Cardiac muscle cell (in vitro differentiated cells and primary cell): ENCODE data around the gene RBP3. TPM values are rescaled to one million over a fixed set of nuclear protein-coding genes. Genes with fewer than 3 reads are reported as not detected.
A peak's percentile ranks its signal among the peaks of the same experiment; 100 is the strongest.

Experiments used
- DNase-seq, 2 donors: peaks; one replicate each; pipeline versions ENCODE4 v3.0.0 to v3.0.0-alpha.2; 2010 to 2017; ENCODE audit warnings: low read depth in 1 of 2, low spot score in 1 of 2
- H3K27ac ChIP-seq: fragments of 200-600 bp; sonication (generic); 2 replicates; pipeline ENCODE4 v1.5.1; 2016
- H3K27me3 ChIP-seq: fragments of 200-600 bp; sonication (generic); 2 replicates; pipeline ENCODE4 v1.6.0; 2016; ENCODE audit warnings: control low read depth
- H3K36me3 ChIP-seq: fragments of 200-600 bp; sonication (generic); 2 replicates; pipeline ENCODE4 v1.5.1; 2016; ENCODE audit warnings: control low read depth
- H3K4me1 ChIP-seq: fragments of 200-600 bp; sonication (generic); 2 replicates; pipeline ENCODE4 v1.8.1; 2017; ENCODE audit warnings: low read depth, mild to moderate bottlenecking, mixed run types
- H3K4me3 ChIP-seq: fragments of 200-600 bp; sonication (generic); 2 replicates; pipeline ENCODE4 v1.5.1; 2016; ENCODE audit warnings: mild to moderate bottlenecking
- H3K9me3 ChIP-seq: fragments of 200-600 bp; sonication (generic); 2 replicates; pipeline ENCODE4 v1.5.1; 2017; ENCODE audit warnings: low read depth, mild to moderate bottlenecking, control low read depth
- CTCF ChIP-seq: IDR thresholded peaks from 2 replicates; pipeline ENCODE4 v1.5.1; 2012; ENCODE audit warnings: low read depth, mild to moderate bottlenecking, low read length
- polyA plus RNA-seq: library from polyadenylated mRNA; unstranded; fragments of >200 nt; fragmentation: Nextera tagmentation; extraction: Ambion mirVana; gene quantifications from 2 replicates; pipeline ENCODE4 v1.2.1, GENCODE V29; 2016
- total RNA-seq: library from RNA; depleted of rRNA; stranded (reverse); fragments of >200 nt; gene quantifications from 2 replicates; pipeline ENCODE4 v1.2.3, GENCODE V29; 2016

RBP3 gene
- total and polyA plus RNA-seq, 2 experiments from 2014 or later = not detected

DNA sequence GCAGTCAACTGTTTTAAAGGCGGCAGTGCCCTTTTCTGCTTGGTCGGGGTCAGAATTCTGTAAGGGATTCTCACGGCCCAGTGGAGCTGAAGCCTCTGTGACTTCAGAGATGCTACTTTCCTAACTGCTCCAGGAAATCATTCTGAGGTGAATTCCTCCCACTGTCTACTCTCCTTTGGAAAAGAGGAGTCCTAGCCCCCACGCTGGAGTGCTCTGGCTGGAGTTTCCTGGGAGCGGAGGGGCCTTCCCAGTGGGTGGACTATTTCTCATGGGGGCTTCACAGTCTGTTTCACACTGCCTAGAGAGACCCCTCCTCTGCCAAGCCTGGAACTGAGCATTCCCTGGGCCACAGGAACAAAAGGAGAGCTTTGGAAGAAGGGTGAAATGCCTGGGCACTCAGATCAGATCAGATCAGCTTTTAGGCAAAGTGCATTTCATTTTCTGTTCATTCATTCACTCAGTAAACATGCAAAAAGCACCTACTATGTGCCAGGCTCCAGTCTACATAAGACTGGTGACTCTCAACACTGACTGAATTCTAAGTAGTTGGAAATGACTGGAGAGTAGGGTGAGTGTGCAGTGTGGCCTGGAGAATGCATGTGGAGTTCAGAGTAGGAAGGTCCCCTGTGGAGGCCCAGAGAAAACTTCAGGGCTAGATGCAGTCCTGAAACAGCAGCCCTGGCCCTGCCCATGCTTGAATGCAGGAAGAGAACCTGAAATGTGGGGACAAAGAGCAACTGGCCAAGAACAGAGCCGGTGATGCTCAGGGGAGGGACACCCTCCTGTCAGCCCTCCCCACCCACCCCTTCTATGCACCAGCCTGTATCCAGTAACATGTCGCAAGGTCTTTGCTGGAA lies 23.7 kb downstream of the RBP3 start:
- TF ChIP-seq CTCF = no peak
- H3K4me3 ChIP-seq = no peak overlapping the region
- H3K4me1 ChIP-seq = no peaks in the 10 kb centered on the region
- H3K27ac ChIP-seq = no peak overlapping the region
- no peak for DNase-seq
- no peaks in the 10 kb centered on the region for H3K9me3 ChIP-seq
- H3K36me3 ChIP-seq = no peaks in the 10 kb centered on the region
- H3K27me3 ChIP-seq = no peaks in the 10 kb centered on the region

DNA sequence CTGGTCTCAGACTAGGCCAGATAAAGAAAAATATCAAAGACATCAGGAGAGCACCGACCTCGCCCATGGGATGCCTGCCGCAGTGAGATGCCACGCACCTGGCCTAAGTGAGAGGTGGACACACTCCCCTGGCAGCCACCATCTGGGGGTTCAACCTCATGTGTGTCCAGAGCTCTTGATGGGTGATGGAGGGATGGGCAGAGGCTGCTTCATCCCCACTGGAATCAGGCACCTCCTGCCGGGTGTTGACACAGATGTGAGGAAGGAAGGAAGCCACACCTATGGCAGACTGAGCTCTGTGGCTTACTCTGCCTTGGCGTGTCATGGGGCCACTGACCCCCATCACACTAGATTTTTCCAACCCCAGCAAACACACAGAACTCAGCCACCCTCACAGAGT lies 24.6 kb downstream of the RBP3 start:
- TF ChIP-seq CTCF = no peak
- Histone ChIP-seq H3K36me3 (no peaks in the 10 kb centered on the region), H3K4me1 (no peaks in the 10 kb centered on the region), H3K27me3 (no peaks in the 10 kb centered on the region), H3K9me3 (no peaks in the 10 kb centered on the region), H3K27ac (no peak overlapping the region), H3K4me3 (no peak overlapping the region)
- no peak for DNase-seq

DNA sequence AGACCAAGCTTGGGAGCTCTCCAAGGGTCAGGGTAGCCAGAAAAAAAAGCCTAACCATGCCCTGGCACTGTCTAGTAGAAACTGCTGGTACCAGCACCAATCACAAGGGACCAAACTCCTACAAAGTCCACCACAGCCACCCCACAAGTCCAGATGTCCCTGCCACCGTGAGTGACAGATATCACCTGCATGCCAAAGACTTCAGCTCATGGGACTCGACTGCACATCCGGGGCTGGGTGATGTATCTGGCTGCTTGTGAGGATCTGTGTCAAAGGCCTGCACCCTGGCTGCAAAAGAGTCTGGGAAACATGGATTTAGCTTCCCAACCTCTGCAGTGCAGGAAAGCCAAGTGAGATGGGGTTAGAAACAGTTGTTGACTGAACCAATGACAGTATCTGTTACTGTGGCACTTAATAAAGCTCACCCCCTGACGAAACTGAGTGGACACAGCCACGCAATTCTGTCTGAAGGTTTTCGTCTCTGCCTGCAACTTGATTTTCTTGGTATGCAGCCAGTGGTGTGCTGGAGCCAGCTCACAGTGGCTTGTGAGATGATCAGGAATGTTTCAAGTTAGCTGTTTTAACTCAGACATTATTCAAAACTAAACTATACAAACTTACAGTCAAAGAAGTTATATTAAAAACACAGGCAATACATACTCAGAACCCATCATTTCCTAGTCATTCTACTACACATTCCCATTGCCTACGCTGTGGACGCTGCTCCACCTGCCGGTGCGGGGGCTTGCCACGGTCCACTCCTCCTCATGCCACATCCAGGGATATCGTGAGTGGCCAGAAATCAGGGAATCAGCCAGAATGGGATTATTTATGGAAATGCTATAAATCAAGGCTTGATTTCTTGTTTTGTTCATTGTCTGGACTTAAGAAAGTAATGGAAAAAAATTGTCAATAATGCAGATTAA lies 26.7 kb downstream of the RBP3 start:
- Histone ChIP-seq H3K27me3 (peaks cover 5% of the 10 kb centered on the region), H3K4me3 (no peak overlapping the region), H3K4me1 (no peaks in the 10 kb centered on the region), H3K27ac (no peak overlapping the region), H3K36me3 (no peaks in the 10 kb centered on the region), H3K9me3 (no peaks in the 10 kb centered on the region)
- no peak for TF ChIP-seq CTCF
- peak in 1 of 2 donors; percentile 79 for DNase-seq

DNA sequence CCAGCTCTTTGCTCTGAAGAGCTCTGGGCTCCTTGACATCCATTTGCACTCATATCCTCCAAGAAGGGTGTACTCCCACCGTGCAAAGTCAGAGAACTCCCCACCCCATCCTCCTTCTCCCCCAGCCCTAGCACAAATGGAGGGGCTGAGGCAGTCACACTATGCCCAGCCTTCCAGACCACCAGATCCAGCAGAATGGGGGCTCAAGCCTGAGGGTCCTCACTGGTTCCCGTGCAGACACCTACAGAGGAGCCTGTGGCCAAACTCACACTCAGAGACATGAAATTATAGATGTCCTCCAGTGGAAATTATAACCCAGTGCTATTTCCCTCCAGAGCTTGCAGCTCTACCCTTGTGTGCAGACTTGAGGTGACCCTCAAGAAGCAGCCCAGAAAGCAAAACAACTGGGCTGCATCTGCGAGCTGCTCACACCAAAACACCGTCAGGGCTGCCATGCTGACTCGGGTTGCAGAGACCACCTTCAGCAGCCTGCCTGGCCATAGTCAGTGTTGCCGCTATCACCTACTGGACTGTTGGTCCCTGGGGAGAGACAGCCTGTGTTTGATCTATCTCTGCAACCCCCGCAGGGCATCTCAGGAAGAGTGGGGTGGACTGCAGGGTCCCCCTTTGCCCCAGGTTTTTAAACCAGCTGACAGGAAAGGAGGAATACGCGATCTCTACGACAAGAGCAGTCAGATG lies 28.5 kb downstream of the RBP3 start:
- H3K27me3 ChIP-seq = peaks cover 20% of the 10 kb centered on the region
- no peak overlapping the region for H3K4me3 ChIP-seq
- no peak overlapping the region for H3K27ac ChIP-seq
- TF ChIP-seq CTCF = no peak
- DNase-seq = no peak
- H3K9me3 ChIP-seq = no peaks in the 10 kb centered on the region
- no peaks in the 10 kb centered on the region for H3K4me1 ChIP-seq
- no peaks in the 10 kb centered on the region for H3K36me3 ChIP-seq

- peaks cover 35% of the 10 kb centered on the region for H3K27me3 ChIP-seq
- no peaks in the 10 kb centered on the region for H3K9me3 ChIP-seq
- H3K4me3 ChIP-seq = no peak overlapping the region
- TF ChIP-seq CTCF = no peak
- no peaks in the 10 kb centered on the region for H3K36me3 ChIP-seq
- no peaks in the 10 kb centered on the region for H3K4me1 ChIP-seq
- no peak for DNase-seq
- no peak overlapping the region for H3K27ac ChIP-seq
These were observed 30.0 kb downstream of the RBP3 start for GRCh38 chr10:47378183-47378510.
